NCI-H460 (cell line): Measurements from ENCODE around the gene CLIP1. TPM values are rescaled to one million over a fixed set of nuclear protein-coding genes. Genes with fewer than 3 reads are reported as not detected.
"Not testable (repeated sequence)": the region's sequence is repeated elsewhere in the genome, so short reads cannot be mapped to it uniquely, and the experiment has no call there.

Source experiments
- DNase-seq: peaks from one replicate; pipeline ENCODE4 v3.0.0-alpha.2; 2016; ENCODE audit warnings: low read depth; ENCODE audit errors: extremely low read depth
- polyA plus RNA-seq: library from polyadenylated mRNA; depleted of rRNA; stranded (reverse); fragments of >200 nt; gene quantifications from 2 replicates; pipeline ENCODE4 v1.2.3, GENCODE V29; 2014; cell fraction: nucleus; rRNA removed
- total RNA-seq: library from RNA; depleted of rRNA; stranded (reverse); fragments of >200 nt; shearing (Covaris generic); gene quantifications from 2 replicates; pipeline ENCODE4 v1.2.3, GENCODE V29; 2014; rRNA removed

The CLIP1 gene
- 106 and 120 TPM in 2 replicates for total RNA-seq
- polyA plus RNA-seq: 82.6 and 118 TPM in 2 replicates

DNA sequence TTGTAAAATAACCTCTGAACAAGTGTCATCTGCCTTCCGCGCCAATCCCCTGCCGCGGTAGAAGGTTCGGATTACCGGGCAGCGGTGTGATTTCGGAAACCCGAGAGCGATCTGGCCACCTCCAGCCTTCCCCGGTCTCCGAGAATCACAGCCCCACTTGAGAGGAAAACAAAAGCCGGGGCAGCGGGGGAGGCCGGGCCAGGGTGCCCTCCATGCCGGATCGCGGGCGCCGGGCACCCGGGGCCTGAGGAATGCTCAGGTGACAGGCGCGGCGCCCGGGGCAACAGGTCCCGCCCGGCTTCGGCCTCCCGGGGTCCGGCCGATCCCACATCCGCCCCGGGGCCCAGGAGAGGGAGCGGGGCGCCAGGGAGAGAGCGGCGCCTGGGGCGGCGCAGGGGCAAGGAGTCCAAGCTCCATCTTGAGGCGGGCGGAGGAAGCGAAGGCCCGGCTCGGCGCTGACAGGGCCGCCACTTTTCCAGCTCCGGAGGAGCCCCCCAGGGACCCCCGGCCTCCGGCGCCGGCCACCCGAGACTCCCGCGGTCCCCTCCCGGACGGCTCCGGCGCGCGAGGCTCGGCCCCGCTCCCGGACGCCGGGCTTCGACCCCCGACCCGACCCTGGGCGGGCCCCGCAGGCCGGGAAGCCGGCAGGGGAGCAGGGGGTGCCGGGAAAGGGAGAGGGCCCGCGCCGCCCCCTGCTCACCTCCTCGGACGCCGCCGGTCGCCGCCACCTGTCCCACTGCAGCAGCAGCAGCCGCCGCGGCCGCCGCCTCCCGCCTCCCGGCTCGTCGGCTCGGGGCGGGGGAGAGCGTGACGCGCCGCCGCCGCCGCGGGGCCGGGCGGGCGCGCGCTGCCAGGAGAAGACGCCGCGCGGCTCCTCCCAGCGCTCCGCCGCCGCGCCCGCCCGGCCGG lies at the start of gene CLIP1:
Gene CLIP1 (minus strand): TSS at position 849 of the 909 bp plus-strand sequence. CDS start 42,217 bp downstream, outside the sequence.
- DNase-seq: peak; percentile 59

- DNase-seq: peak; percentile 80
Observed at GRCh38 chr12:122471324-122472226, 49.1 kb upstream of the CLIP1 start.

GRCh38 chr12:122470576-122470975 lies 48.1 kb upstream of the CLIP1 start:
- DNase-seq: not testable (repeated sequence)

GRCh38 chr12:122469856-122470255 lies 47.4 kb upstream of the CLIP1 start:
- not testable (repeated sequence) for DNase-seq

DNA sequence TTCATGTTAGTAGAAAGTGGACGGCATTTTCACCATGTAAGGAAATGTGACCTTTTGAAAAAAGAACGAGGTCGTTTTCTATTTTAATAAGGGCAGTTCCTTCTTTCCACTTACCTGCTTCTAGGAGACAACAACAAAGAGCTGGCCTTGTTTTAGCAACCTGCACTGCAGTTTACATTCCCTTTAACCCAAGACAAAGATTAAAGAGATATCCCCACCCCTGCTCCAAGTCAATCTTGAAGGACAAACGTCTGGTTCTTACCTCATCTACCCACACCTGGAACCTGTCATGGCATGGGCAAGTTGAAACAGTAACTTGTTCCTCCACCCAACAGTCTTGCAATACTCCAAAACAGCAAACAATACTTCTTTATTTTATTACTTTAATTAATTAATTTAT lies 45.5 kb upstream of the CLIP1 start:
- DNase-seq: no peak

DNA sequence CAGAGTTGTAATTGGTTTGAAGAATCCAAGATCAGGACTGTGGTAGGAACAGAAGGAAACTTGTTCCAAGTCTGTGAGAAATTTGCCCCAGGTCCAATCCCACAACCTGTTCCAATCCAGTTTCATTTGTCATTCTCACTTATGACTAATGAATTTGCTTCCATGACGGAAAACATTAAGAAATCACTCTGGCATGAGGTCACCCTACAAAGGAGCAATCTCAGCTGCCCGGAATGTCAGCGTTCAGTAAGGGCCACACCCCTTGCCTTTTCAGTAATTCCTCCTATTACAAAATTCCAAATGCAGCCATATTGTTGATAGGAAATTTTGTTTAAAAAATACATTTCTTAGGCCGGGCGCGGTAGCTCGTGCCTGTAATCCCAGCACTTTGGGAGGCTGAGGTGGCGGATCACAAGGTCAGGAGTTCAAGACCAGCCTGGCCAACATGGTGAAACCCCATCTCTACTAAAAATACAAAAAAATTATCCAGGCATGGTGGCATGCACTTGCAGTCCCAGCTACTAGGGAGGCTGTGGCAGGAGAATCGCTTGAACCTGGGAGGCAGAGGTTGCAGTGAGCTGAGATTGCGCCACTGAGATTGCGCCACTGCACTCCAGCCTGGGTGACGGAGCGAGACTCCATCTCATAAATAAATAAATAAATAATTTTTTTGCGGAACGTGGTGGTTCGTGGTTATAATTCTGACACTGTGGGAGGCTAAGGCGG lies 42.0 kb upstream of the CLIP1 start:
- DNase-seq: peak; percentile 94

- no peak for DNase-seq
Observed at GRCh38 chr12:122460641-122461040, 38.2 kb upstream of the CLIP1 start.

DNA sequence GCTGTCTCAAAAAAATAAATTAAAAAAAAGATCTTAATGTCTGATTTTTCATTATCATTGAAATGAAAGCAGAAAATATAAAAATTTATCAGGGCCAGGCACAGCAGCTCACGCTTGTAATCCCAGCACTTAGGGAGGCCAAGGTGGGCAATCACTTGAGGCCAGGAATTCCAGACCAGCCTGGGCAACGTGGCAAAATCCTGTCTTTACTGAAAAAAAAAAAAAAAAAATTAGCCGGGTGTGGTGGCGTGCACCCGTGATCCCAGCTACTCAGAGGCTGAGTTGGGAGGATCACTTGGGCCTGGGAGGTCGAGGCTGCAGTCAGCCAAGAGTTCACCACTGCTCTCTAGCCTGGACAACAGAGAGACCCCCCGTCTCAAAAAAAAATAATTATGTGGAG lies 37.6 kb upstream of the CLIP1 start:
- no peak for DNase-seq

DNA sequence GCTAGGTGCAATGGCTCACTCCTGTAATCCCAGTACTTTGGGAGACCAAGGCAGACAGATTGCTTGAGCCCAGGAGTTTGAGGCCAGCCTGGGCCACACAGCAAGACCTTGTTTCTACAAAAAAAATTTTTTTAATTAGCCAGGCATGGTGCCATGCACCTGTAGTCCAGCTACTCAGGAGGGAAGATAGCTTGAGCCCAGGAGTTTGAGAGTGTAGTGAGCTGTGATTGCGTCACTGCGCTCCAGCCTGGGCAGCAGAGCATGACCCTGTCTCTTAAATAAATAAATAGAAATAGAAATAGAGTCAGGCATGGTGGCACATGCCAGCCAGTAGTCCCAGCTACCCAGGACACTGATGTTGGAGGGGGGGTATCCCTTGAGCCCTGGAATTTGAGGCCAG lies 36.7 kb upstream of the CLIP1 start:
- DNase-seq: no peak

DNA sequence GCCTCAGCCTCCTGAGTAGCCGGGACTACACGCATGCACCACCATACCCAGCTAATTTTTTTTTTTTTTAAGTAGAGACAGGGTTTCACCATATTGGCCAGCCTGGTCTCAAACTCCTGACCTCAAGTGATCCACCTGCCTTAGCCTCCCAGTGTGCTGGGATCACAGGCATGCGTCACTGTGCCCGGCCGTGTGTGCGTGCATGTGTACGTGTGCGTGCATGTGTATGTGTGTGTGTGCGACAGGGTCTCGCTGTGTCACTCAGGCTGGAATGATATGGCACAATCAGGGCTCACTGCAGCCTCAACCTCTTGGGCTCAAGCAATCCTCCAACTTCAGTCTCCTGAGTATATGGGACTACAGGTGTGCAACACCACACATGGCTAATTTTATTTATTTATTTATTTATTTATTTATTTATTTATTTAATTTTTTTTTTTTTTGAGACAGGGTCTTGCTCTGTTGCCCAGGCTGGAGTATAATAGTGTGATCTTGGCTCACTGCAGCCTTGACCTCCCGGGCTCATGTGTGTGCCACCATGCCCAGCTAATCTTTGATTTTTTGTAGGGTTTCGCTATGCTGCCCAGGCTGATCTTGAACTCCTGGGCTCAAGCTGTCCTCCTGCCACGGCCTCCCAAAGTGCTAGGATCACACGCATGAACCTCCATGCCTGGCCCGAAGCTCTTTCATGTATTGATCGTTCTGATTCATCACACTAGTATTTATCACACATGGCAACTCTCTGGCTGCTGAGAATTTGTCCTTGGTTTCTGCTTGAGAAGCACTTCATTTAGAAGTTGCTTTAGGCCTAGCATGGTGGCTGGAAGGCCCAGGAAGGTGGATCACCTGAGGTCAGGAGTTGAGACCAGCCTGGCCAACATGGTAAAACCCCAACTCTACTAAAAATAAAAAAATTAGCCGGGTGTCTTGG lies 35.9 kb upstream of the CLIP1 start:
- DNase-seq: no peak

DNA sequence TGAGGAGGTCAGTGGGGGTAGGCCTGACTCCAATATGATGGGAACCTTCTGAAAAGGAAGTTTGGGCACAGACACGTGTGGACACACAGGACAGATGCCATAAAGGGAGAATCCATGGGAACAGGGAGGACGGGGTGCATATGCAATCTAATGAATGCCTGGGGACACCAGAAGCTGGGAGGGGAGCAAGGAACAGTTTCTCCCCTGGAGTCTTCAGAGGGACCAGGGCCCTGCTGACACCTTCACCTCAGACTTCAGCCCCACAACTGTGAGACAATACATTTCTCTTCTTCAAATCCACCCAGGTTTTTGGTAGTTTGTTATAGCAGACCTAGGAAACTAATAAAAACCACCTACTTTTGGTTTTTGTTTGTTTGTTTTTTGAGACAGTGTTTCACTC lies 35.2 kb upstream of the CLIP1 start:
- no peak for DNase-seq

GRCh38 chr12:122454739-122455138 lies 32.3 kb upstream of the CLIP1 start:
- DNase-seq: no peak

DNA sequence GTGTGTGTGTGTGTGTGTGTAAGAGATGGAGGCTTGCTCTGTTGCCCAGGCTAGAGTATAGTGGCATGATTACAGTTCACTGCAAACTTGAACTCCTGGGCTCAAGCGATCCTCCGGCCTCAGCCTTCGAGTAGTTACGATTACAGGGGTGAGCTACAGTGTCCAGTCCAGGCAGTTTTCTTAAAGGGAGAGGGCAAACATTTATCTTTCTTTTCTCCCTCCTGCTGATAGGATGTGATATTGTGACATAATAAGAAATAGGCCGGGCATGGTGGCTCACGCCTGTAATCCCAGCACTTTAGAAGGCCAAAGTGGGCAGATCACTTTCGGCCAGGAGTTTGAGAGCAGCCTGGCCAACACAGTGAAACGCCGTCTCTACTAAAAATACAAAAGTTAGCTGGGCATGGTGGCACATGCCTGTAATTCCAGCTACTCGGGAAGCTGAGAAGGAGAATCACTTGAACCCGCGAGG lies 31.8 kb upstream of the CLIP1 start:
- no peak for DNase-seq

DNA sequence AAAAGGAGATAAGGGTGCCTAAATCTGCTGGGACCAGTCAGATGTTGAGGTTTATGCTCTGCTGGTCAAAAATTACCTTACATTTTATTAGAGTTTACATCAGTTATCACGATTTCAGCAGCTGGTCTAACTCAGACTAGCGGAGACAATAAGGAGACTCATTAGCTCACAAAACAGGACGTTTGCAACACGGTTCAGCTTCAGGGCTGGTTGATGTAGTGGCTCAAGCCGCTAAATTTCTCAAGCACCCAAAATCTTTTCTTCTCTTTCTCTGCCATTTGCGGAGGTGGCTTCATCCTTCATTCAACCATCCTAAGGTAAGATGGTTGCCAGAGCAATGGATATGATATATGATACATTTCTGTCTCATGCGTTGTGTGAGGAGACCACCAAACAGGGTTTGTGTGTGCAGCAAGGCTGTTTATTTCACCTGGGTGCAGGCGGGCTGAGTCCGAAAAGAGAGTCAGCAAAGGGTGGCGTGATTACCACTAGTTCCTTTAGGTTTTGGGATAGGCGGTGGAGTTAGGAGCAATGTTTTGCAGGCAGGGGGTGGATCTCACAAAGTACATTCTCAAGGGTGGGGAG lies 30.3 kb upstream of the CLIP1 start:
- no peak for DNase-seq

GRCh38 chr12:122449317-122449716 lies 26.8 kb upstream of the CLIP1 start:
- DNase-seq: peak; percentile 46

GRCh38 chr12:122447825-122448224 lies 25.4 kb upstream of the CLIP1 start:
- not testable (repeated sequence) for DNase-seq

DNA sequence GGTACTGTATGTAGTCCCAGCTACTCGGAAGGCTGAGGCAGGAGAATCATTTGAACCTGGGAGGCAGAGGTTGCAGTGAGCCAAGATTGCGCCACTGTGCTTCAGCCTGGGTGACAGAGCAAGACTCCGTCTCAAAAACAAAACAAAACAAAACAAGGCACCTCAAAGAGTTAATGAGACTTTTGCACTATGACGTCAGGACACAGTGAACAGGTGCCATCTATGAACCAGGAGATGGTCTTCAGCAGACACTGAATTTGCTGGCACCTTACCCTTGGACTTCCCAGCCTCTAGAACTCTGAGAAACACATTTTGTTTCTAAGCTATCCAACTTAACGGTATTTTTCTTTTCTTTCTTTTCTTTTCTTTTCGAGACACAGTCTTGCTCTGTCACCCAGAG lies 23.9 kb upstream of the CLIP1 start:
- not testable (repeated sequence) for DNase-seq

DNA sequence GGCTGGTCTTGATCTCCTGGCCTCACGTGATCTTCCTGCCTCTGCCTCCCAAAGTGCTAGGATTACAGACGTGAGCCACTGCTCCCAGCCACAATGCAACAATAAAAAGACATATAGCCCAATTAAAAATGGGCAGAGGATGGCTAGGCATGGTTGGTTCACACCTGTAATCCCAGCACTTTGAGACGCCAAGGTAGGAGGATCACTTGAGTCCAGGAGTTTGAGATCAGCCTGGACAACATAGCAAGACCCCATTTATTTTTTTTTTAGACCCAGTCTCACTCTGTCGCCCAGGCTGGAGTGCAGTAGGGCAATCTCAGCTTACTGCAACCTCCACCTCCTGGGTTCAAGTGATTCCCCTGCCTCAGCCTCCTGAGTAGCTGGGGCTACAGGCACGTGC lies 21.6 kb upstream of the CLIP1 start:
- not testable (repeated sequence) for DNase-seq

DNA sequence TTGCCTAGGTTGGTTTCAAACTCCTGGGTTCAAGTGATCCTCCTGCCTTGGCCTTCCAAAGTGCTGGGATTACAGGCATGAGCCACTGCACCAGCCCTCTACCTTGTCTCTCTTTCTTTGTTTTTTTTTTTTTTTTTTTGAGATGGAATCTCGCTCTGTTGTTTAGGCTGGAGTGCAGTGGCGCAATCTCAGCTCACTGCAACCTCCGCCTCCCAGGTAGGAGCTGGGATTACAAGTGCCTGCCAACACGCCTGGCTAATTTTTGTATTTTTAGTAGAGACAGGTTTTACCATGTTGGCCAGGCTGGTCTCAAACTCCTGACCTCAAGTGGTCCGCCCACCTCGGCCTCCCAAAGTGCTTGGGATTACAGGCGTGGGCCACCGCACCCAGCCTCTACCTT lies 16.4 kb upstream of the CLIP1 start:
- DNase-seq: not testable (repeated sequence)
